ENCODE measurements around the gene TNNI3.

TNNI3 gene

DNA sequence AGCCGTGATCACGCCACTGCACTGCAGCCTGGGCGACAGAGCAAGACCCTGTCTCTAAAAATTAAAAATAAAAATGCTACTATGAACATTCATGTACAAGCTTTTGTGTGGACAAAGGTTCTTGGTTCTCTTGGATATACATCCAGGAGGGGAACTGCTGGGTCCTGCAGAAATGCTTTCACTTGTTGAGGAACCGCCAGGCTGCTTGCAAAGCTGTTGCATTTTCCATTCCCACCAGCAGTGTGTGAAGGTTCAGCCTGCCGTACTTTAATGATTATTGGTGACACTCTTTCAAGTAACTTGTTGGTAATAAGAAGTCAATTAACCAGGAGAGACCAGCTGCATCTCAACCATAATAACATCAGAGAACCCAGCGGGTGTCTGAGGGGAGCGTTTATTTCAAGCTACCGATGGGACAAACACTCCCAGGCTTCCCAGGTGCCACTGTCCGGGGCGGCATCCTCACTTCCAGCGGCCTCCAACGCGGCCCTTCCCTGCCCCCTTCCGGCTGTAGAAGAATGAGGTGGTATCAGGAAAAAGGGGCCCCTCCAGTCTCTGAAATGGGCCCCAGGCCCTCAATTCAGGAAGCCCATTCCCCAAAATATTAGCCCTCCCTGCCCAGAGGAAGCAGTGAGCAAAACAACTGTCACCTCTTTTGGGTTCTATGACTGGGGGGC lies 24.9 kb downstream of the TNNI3 start:
- TF ChIP-seq CTCF (IDR thresholded peaks at IDR 0.05; ENCODE audit: low read length, missing control alignments) = no peak
- DNase-seq (ENCODE audit: low read depth) = no peak
- H3K4me3 ChIP-seq (replicated peaks; ENCODE audit: low read depth, low read length) = no peak overlapping the region

DNA sequence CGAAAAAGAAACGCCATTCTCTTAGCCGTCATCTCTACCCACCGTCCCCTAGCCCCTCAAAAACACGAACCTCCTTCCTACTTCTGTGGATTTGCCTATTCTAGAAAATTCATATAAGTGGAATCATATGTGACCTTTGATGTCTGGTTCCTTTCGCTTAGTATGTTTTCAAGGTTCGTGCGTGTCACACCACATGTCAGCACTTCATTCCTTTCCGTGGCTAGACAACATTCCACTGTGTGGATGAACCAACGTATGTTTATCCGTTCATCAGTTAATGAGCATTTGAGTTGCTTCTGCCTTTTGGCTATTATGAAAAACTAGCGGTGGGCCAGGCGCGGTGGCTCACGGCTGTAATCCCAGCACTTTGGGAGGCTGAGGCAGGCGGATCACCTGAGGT lies 26.1 kb downstream of the TNNI3 start:
- no peak for DNase-seq (ENCODE audit: low read depth)
- H3K4me3 ChIP-seq (replicated peaks; ENCODE audit: low read depth, low read length) = no peak overlapping the region
- no peak for TF ChIP-seq CTCF (IDR thresholded peaks at IDR 0.05; ENCODE audit: low read length, missing control alignments)

DNA sequence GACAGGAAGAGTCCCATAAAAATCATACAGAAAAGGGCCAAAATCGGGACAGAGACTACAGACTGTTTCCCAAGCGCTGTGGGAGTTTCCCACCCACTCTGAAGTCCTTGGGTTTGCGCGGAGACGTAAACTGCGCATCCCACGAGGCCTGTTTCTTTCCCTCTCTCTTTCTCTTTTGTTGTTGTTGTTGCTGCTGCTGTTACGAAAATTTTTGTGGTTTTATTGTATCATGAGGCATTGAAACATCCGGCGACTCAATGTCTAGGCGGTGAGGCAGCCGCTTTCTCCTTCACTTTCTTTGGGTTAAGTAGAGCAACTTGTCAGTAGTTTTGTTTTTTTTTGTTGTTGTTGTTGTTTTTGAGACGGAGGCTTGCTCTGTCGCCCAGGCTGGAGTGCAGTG lies 38.5 kb downstream of the TNNI3 start:
- no peak for DNase-seq (ENCODE audit: low read depth)
- TF ChIP-seq CTCF (IDR thresholded peaks at IDR 0.05; ENCODE audit: low read length, missing control alignments) = no peak
- no peak overlapping the region for H3K4me3 ChIP-seq (replicated peaks; ENCODE audit: low read depth, low read length)

GRCh38 chr19:55118401-55118991 lies 39.0 kb downstream of the TNNI3 start:
- no peak for TF ChIP-seq CTCF (IDR thresholded peaks at IDR 0.05; ENCODE audit: low read length, missing control alignments)
- H3K4me3 ChIP-seq (replicated peaks; ENCODE audit: low read depth, low read length) = peak overlapping the region; percentile 72
- peak; percentile 34 for DNase-seq (ENCODE audit: low read depth)

- no peak for TF ChIP-seq CTCF (IDR thresholded peaks at IDR 0.05; ENCODE audit: low read length, missing control alignments)
- H3K4me3 ChIP-seq (replicated peaks; ENCODE audit: low read depth, low read length) = peak overlapping the region; percentile 72
- DNase-seq (ENCODE audit: low read depth) = peak; percentile 99
Measured at GRCh38 chr19:55117663-55118391, 39.7 kb downstream of the TNNI3 start.

GRCh38 chr19:55116859-55117662 lies 40.5 kb downstream of the TNNI3 start, which contains the start of gene PPP1R12C:
TSS of gene PPP1R12C (minus strand) at chr19:55117637. CDS start at chr19:55117543, 94 bp downstream.
- no peak for DNase-seq (ENCODE audit: low read depth)
- peak within 1 kb of the TSS; percentile 93 for H3K4me3 ChIP-seq (replicated peaks; ENCODE audit: low read depth, low read length)

More at GRCh38 chr19:55116859-55117662, 40.5 kb downstream of the TNNI3 start, which contains the start of gene PPP1R12C:
- no peak for TF ChIP-seq CTCF (IDR thresholded peaks at IDR 0.05; ENCODE audit: low read length, missing control alignments)

All from fibroblast of pulmonary artery (primary cell).